A549 (cell line): ENCODE data around the gene PLXNA1. TPM values are rescaled to one million over a fixed set of nuclear protein-coding genes. Genes with fewer than 3 reads are reported as not detected.

Experiments
- ATAC-seq, 2 experiments: fragments of 200-7000 bp in 1 of 2; fragments of >200 bp in 1 of 2; cut with Nextera tagmentation in 1 of 2; cut with Tn5 transposase in 1 of 2; 3 replicates each; pipeline versions ENCODE4 v1.8.0 to v1.9.1; 2018 to 2020; ENCODE audit warnings: mild to moderate bottlenecking in 1 of 2, moderate library complexity in 1 of 2
- CTCF ChIA-PET: fragments of 300-600 bp; sonication (Branson Sonifier 250); formaldehyde crosslinking; extraction: SDS; loops from one replicate; lab custom pipeline; 2021; ENCODE audit warnings: antibody characterized with exemption, inconsistent platforms; lab: Yijun Ruan, JAX
- POLR2A ChIA-PET: fragments of 350-600 bp; formaldehyde crosslinking; extraction: SDS; loops from one replicate; lab custom pipeline; 2021; ENCODE audit warnings: antibody characterized with exemption, inconsistent platforms; lab: Yijun Ruan, JAX
- DNase-seq, 2 experiments: peaks; one replicate each; pipeline versions ENCODE4 v3.0.0 to v3.0.0-alpha.2; 2011 to 2016; ENCODE audit warnings: low read depth in 1 of 2, low spot score in 1 of 2
- FAIRE-seq: peaks from 2 replicates; lab custom pipeline; 2011; peaks lifted over from hg19 to GRCh38; lab: Jason Lieb, UNC
- H3K27ac ChIP-seq, 2 experiments: fragments of >200 bp; sonication (Bioruptor Twin); formaldehyde crosslinking; 3 replicates each; pipeline ENCODE4 v1.5.1; 2016 to 2017
- H3K4me1 ChIP-seq: fragments of >200 bp; sonication (Bioruptor Twin); formaldehyde crosslinking; 3 replicates; pipeline ENCODE4 v1.6.1; 2016
- H3K4me2 ChIP-seq: fragments of >200 bp; sonication (Bioruptor Twin); formaldehyde crosslinking; 3 replicates; pipeline ENCODE4 v1.6.1; 2016
- H3K4me3 ChIP-seq: fragments of >200 bp; sonication (Bioruptor Twin); formaldehyde crosslinking; 3 replicates; pipeline ENCODE4 v1.5.1; 2016
- H3K9me3 ChIP-seq: fragments of >200 bp; sonication (Bioruptor Twin); formaldehyde crosslinking; 3 replicates; pipeline ENCODE4 v1.6.1; 2016
- BHLHE40 ChIP-seq: IDR thresholded peaks from 2 replicates; pipeline ENCODE4 v1.6.1; 2012; ENCODE audit warnings: low read depth, low read length, inconsistent platforms
- CBX2 ChIP-seq: fragments of 200-600 bp; sonication (generic); IDR thresholded peaks from 2 replicates; pipeline ENCODE4 v1.6.1; 2016; ENCODE audit warnings: low read depth, mild to moderate bottlenecking, borderline replicate concordance
- CBX8 ChIP-seq: fragments of 200-600 bp; sonication (generic); IDR thresholded peaks from 2 replicates; pipeline ENCODE4 v1.6.1; 2016
- CHD2 ChIP-seq: fragments of 150-350 bp; IDR thresholded peaks from 2 replicates; pipeline ENCODE4 v1.6.1; 2014; ENCODE audit warnings: low read length; ENCODE audit not compliant: partially characterized antibody
- CHD4 ChIP-seq: fragments of 200-600 bp; sonication (generic); IDR thresholded peaks from 2 replicates; pipeline ENCODE4 v1.6.1; 2016; ENCODE audit warnings: antibody characterized with exemption, mild to moderate bottlenecking, borderline replicate concordance
- EHF ChIP-seq: fragments of 250-450 bp; sonication (Bioruptor Pico); IDR thresholded peaks from 2 replicates; pipeline ENCODE4 v1.5.0; 2020; ENCODE audit warnings: mild to moderate bottlenecking
- FOSL2 ChIP-seq, 2 experiments: fragments of 450-650 bp in 1 of 2; fragments of >200 bp in 1 of 2; sonication (Bioruptor Twin) in 1 of 2; formaldehyde crosslinking; IDR thresholded peaks; 2 replicates each; pipeline versions ENCODE4 v1.5.0 to v1.6.1; 2016 to 2020; ENCODE audit warnings: mild to moderate bottlenecking in 1 of 2, moderate library complexity in 1 of 2
- HDAC2 ChIP-seq: fragments of 200-600 bp; sonication (generic); IDR thresholded peaks from 2 replicates; pipeline ENCODE4 v1.6.1; 2016
- HOXB5 ChIP-seq: fragments of 250-450 bp; sonication (Bioruptor Pico); IDR thresholded peaks from 2 replicates; pipeline ENCODE4 v1.5.0; 2020; ENCODE audit warnings: mild to moderate bottlenecking, moderate library complexity
- JUNB ChIP-seq: fragments of >200 bp; sonication (Bioruptor Twin); formaldehyde crosslinking; IDR thresholded peaks from 2 replicates; pipeline ENCODE4 v1.6.1; 2016
- KDM1A ChIP-seq: fragments of 200-600 bp; sonication (generic); IDR thresholded peaks from 2 replicates; pipeline ENCODE4 v1.6.1; 2016; ENCODE audit warnings: low read depth, mild to moderate bottlenecking
- MYC ChIP-seq: IDR thresholded peaks from 2 replicates; pipeline ENCODE4 v1.6.1; 2012; ENCODE audit warnings: mild to moderate bottlenecking, inconsistent platforms, low read length, improper control_type of control experiment, borderline replicate concordance
- NFE2L2 ChIP-seq: fragments of 150-350 bp; conservative IDR thresholded peaks from 2 replicates; pipeline ENCODE4 v1.6.1; 2014; ENCODE audit warnings: low read length
- NR3C1 ChIP-seq: fragments of >200 bp; sonication (Bioruptor Twin); formaldehyde crosslinking; IDR thresholded peaks from 3 replicates; pipeline ENCODE4 v1.6.1; 2017
- RAD21 ChIP-seq, 2 experiments: fragments of >200 bp in 1 of 2; sonication (Bioruptor Twin) in 1 of 2; formaldehyde crosslinking in 1 of 2; IDR thresholded peaks in 1 of 2; conservative IDR thresholded peaks in 1 of 2; 2 replicates in 1 of 2; 3 replicates in 1 of 2; pipeline ENCODE4 v1.6.1; 2012 to 2018; ENCODE audit warnings: inconsistent platforms in 1 of 2
- RCOR1 ChIP-seq: fragments of 150-350 bp; IDR thresholded peaks from 2 replicates; pipeline ENCODE4 v1.6.1; 2014; ENCODE audit warnings: antibody characterized with exemption, low read length, low read depth
- RNF2 ChIP-seq: fragments of 200-600 bp; sonication (generic); IDR thresholded peaks from 2 replicates; pipeline ENCODE4 v1.6.1; 2016; ENCODE audit warnings: low read depth, mild to moderate bottlenecking, antibody characterized with exemption, moderate library complexity, borderline replicate concordance
- SMC3 ChIP-seq: fragments of >200 bp; sonication (Bioruptor Twin); formaldehyde crosslinking; IDR thresholded peaks from 3 replicates; pipeline ENCODE4 v1.6.1; 2018; ENCODE audit warnings: inconsistent platforms
- SREBF2 ChIP-seq: fragments of 450-650 bp; IDR thresholded peaks from 2 replicates; pipeline ENCODE4 v1.6.1; 2014; ENCODE audit warnings: mild to moderate bottlenecking, moderate library complexity
- TFCP2L1 ChIP-seq: fragments of 250-450 bp; sonication (Bioruptor Pico); IDR thresholded peaks from 2 replicates; pipeline ENCODE4 v1.5.0; 2021; ENCODE audit warnings: mild to moderate bottlenecking
- TP53 ChIP-seq: fragments of 250-450 bp; sonication (Bioruptor Pico); IDR thresholded peaks from 2 replicates; pipeline ENCODE4 v1.5.0; 2021; ENCODE audit warnings: mild to moderate bottlenecking, moderate library complexity
- ZNF302 ChIP-seq: fragments of 250-450 bp; sonication (Bioruptor Pico); IDR thresholded peaks from 2 replicates; pipeline ENCODE4 v1.9.0; 2021; ENCODE audit warnings: inconsistent platforms, mild to moderate bottlenecking, moderate library complexity
- WGBS: methylation state at CpG from one replicate; pipeline ENCODE4 v1.1.6; 2017; ENCODE audit errors: missing lambda C conversion rate; 5-methylcytosine and 5-hydroxymethylcytosine counted together
- polyA plus RNA-seq, 4 experiments: library from polyadenylated mRNA; depleted of rRNA in 3 of 4; stranded (reverse); fragments of >200 nt; fragmentation: RNase III in 1 of 4; extraction: RNeasy Plus Mini Kit Qiagen cat#74134 plus additional on column Dnase treatment in 1 of 4; gene quantifications; 2 replicates in 3 of 4; 3 replicates in 1 of 4; pipeline ENCODE4 v1.2.3, GENCODE V29; 2011 to 2017
- TF ChIP-seq, protein P1 (sequence below): IDR thresholded peaks from 2 replicates; pipeline ENCODE4 v1.6.1; 2012
- TF ChIP-seq, protein P2 (sequence below): fragments of 450-650 bp; IDR thresholded peaks from 2 replicates; pipeline ENCODE4 v1.6.1; 2014; ENCODE audit warnings: antibody characterized with exemption
- TF ChIP-seq, protein P3 (sequence below): fragments of >200 bp; sonication (Bioruptor Twin); formaldehyde crosslinking; IDR thresholded peaks from 2 replicates; pipeline ENCODE4 v1.6.1; 2016
- TF ChIP-seq, protein P4 (sequence below): fragments of >200 bp; sonication (Bioruptor Twin); formaldehyde crosslinking; IDR thresholded peaks from 3 replicates; pipeline ENCODE4 v1.6.1; 2016

PLXNA1 gene
- polyA plus RNA-seq, 2 of the 4 experiments (the other 2 are of a cell fraction) = 9.1 to 16.3 TPM

- TF ChIP-seq, protein P1, sequence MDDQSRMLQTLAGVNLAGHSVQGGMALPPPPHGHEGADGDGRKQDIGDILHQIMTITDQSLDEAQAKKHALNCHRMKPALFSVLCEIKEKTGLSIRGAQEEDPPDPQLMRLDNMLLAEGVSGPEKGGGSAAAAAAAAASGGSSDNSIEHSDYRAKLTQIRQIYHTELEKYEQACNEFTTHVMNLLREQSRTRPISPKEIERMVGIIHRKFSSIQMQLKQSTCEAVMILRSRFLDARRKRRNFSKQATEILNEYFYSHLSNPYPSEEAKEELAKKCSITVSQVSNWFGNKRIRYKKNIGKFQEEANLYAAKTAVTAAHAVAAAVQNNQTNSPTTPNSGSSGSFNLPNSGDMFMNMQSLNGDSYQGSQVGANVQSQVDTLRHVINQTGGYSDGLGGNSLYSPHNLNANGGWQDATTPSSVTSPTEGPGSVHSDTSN = no peak
- TF ChIP-seq RCOR1 (no peak), RAD21 (conservative IDR thresholded peaks at IDR 0.05 in 1 of 2, IDR thresholded peaks at IDR 0.05 in 1 of 2) (no peak), SREBF2 (no peak)
Observed at GRCh38 chr3:126934031-126934531, 48.8 kb upstream of the PLXNA1 start (continued).

- Histone ChIP-seq H3K27ac (no peak overlapping the region), H3K4me2 (no peak overlapping the region), H3K9me3 (no peaks in the 10 kb centered on the region), H3K4me1 (no peaks in the 10 kb centered on the region)
- POLR2A ChIA-PET = no interaction called here
- CTCF ChIA-PET = interaction anchor here (0.6 to 2.0 kb wide), 2 partner anchors 183 to 569 kb away, joined by 3 to 6 read pairs; no protein-coding TSS in a partner anchor
- WGBS = 80% methylated on average over 7 of the region's 8 CpGs
- FAIRE-seq (no peak), DNase-seq (no peak)
- no peak for TF ChIP-seq HDAC2
- TF ChIP-seq, all 56 proteins: peak for 0
- ATAC-seq = no peak
- H3K4me3 ChIP-seq = no peak overlapping the region
Observed at GRCh38 chr3:126934991-126935390, 47.9 kb upstream of the PLXNA1 start.

- H3K4me1 ChIP-seq = no peaks in the 10 kb centered on the region
- DNase-seq (no peak), FAIRE-seq (no peak), ATAC-seq (no peak)
- H3K27ac ChIP-seq = no peak overlapping the region
- no peaks in the 10 kb centered on the region for H3K9me3 ChIP-seq
- POLR2A ChIA-PET = no interaction called here
- TF ChIP-seq CBX2 = no peak
- no peak for TF ChIP-seq NFE2L2
- TF ChIP-seq FOSL2 (IDR thresholded peaks at IDR 0.05) = no peak
- TF ChIP-seq FOSL2 (CRISPR knock-in tag; IDR thresholded peaks at IDR 0.05) = no peak
- no peak for TF ChIP-seq MYC
- TF ChIP-seq BHLHE40 = no peak
- TF ChIP-seq, protein P2, sequence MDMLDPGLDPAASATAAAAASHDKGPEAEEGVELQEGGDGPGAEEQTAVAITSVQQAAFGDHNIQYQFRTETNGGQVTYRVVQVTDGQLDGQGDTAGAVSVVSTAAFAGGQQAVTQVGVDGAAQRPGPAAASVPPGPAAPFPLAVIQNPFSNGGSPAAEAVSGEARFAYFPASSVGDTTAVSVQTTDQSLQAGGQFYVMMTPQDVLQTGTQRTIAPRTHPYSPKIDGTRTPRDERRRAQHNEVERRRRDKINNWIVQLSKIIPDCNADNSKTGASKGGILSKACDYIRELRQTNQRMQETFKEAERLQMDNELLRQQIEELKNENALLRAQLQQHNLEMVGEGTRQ = no peak
- TF ChIP-seq ZNF302 (CRISPR knock-in tag) = no peak
- TF ChIP-seq, protein P3, sequence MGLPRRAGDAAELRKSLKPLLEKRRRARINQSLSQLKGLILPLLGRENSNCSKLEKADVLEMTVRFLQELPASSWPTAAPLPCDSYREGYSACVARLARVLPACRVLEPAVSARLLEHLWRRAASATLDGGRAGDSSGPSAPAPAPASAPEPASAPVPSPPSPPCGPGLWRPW = no peak
- no peak overlapping the region for H3K4me2 ChIP-seq
- 92% methylated on average over 4 of the region's 4 CpGs for WGBS
- CTCF ChIA-PET = interaction anchor here (0.6 to 2.0 kb wide), 2 partner anchors 184 to 568 kb away, joined by 3 to 6 read pairs; no protein-coding TSS in a partner anchor
- no peak overlapping the region for H3K4me3 ChIP-seq
Observed at GRCh38 chr3:126935756-126936509, 47.0 kb upstream of the PLXNA1 start.

DNA sequence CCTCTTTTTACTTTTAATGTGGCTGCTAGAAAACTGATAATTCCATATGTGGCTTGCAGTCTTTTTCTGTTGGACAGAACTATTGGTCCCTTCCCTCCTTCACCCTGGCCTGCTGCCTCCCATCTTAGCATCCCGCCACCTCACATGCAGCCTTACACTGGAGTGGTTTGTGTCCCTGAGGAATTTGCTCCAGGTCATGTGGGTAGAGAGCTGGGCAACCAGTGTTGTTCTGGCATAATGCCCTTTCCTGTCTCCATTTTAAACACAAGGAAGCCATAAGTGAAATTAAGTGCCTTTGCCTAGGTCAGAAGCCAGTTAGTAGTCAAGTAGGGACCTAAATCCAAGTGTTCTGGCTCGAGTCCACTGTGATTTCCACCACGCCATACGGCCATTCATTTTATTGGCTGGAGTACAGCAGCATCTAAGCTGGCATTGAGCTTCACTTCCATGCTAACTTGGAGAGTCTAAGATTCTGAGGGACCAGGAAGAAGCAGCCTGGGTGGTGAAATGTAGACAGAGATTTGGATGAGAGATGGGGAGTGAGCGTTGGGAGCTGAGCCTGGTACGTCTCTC lies 46.0 kb upstream of the PLXNA1 start:
- ATAC-seq (no peak), FAIRE-seq (no peak), DNase-seq (no peak)
- Histone ChIP-seq H3K27ac (no peak overlapping the region), H3K4me1 (no peaks in the 10 kb centered on the region), H3K9me3 (no peaks in the 10 kb centered on the region), H3K4me2 (no peak overlapping the region), H3K4me3 (no peak overlapping the region)
- POLR2A ChIA-PET = no interaction called here
- CTCF ChIA-PET = interaction anchor here (1.1 to 2.0 kb wide), 2 partner anchors 46 to 185 kb away, joined by 4 to 6 read pairs; partner anchors contain the start of gene PLXNA1
- 91% methylated on average over 6 of the region's 6 CpGs for WGBS
- TF ChIP-seq CBX8 = no peak
- no peak for TF ChIP-seq SMC3
- no peak for TF ChIP-seq TP53 (CRISPR knock-in tag)
- TF ChIP-seq RAD21 (conservative IDR thresholded peaks at IDR 0.05 in 1 of 2, IDR thresholded peaks at IDR 0.05 in 1 of 2) = no peak
- TF ChIP-seq, protein P4, sequence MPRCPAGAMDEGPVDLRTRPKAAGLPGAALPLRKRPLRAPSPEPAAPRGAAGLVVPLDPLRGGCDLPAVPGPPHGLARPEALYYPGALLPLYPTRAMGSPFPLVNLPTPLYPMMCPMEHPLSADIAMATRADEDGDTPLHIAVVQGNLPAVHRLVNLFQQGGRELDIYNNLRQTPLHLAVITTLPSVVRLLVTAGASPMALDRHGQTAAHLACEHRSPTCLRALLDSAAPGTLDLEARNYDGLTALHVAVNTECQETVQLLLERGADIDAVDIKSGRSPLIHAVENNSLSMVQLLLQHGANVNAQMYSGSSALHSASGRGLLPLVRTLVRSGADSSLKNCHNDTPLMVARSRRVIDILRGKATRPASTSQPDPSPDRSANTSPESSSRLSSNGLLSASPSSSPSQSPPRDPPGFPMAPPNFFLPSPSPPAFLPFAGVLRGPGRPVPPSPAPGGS = no peak
- TF ChIP-seq RNF2 = no peak
- TF ChIP-seq RCOR1 = no peak
- TF ChIP-seq SREBF2 = no peak
- no peak for TF ChIP-seq EHF (CRISPR knock-in tag)
- no peak for TF ChIP-seq TFCP2L1
- TF ChIP-seq HOXB5 (CRISPR knock-in tag) = no peak
- TF ChIP-seq, protein P1 = no peak
- TF ChIP-seq KDM1A = no peak
- TF ChIP-seq CHD4 = no peak
- no peak for TF ChIP-seq CHD2
- TF ChIP-seq BHLHE40 = no peak
- no peak for TF ChIP-seq JUNB
- no peak for TF ChIP-seq NR3C1
